Thoracic aorta (tissue), 2 donors: Measurements from ENCODE around the gene RYR1. TPM values are rescaled to one million over a fixed set of nuclear protein-coding genes. Genes with fewer than 3 reads are reported as not detected.
A peak's percentile ranks its signal among the peaks of the same experiment; 100 is the strongest.

Experiments used
- ATAC-seq: fragments of 150-250 bp; one replicate; pipeline ENCODE4 v1.8.0; 2017; ENCODE audit warnings: low read depth; ENCODE audit not compliant: insufficient number of reproducible peaks, low FRiP score
- DNase-seq: peaks from one replicate; pipeline ENCODE4 v3.0.0-alpha.2; 2020; ENCODE audit warnings: low spot score
- H3K27ac ChIP-seq, 2 donors: fragments of 200-600 bp; sonication (generic); 1 replicate in 1 of 2; 2 replicates in 1 of 2; pipeline ENCODE4 v1.5.1; 2016; ENCODE audit warnings: mild to moderate bottlenecking in 2 of 2, moderate library complexity in 2 of 2
- H3K27me3 ChIP-seq: fragments of 200-600 bp; sonication (generic); replicated peaks from 2 replicates; pipeline ENCODE4 v1.6.0; 2016; ENCODE audit warnings: mild to moderate bottlenecking; ENCODE audit not compliant: insufficient read depth
- H3K36me3 ChIP-seq: fragments of 200-600 bp; sonication (generic); one replicate; pipeline ENCODE4 v1.5.1; 2016
- H3K4me1 ChIP-seq, 2 donors: fragments of 200-600 bp; sonication (generic); 1 replicate in 1 of 2; 2 replicates in 1 of 2; pipeline versions ENCODE4 v1.5.1 to v1.6.0; 2016; ENCODE audit warnings: low read depth in 2 of 2, mild to moderate bottlenecking in 1 of 2; ENCODE audit not compliant: control insufficient read depth in 1 of 2
- H3K4me3 ChIP-seq: fragments of 200-600 bp; sonication (generic); 2 replicates; pipeline ENCODE4 v1.5.1; 2016; ENCODE audit warnings: mild to moderate bottlenecking
- H3K9me3 ChIP-seq: fragments of 200-600 bp; sonication (generic); 2 replicates; pipeline ENCODE4 v1.5.1; 2016
- CTCF ChIP-seq: fragments of 200-600 bp; sonication (generic); IDR thresholded peaks from one replicate; pipeline ENCODE4 v1.5.1; 2019; ENCODE audit warnings: antibody characterized with exemption
- total RNA-seq, 2 donors: library from RNA; depleted of rRNA; stranded (reverse); fragments of >200 nt; gene quantifications; one replicate each; pipeline versions ENCODE4 v1.1.0 to v1.2.3, GENCODE V29; 2016

Gene RYR1
- total RNA-seq, 2 donors from 2014 or later, result 3.8 to 4.3 TPM

- DNase-seq (no peak), ATAC-seq (no peak)
- no peak for TF ChIP-seq CTCF
- Histone ChIP-seq H3K4me1 (no peaks in the 10 kb centered on the region), H3K27me3 (no peaks in the 10 kb centered on the region), H3K36me3 (no peaks in the 10 kb centered on the region), H3K27ac (no peak overlapping the region), H3K9me3 (no peaks in the 10 kb centered on the region), H3K4me3 (no peak overlapping the region)
Observed at GRCh38 chr19:38505958-38506357, 72.5 kb downstream of the RYR1 start.

GRCh38 chr19:38506375-38506722 lies 72.9 kb downstream of the RYR1 start:
- no peaks in the 10 kb centered on the region for H3K27me3 ChIP-seq
- no peaks in the 10 kb centered on the region for H3K36me3 ChIP-seq
- no peaks in the 10 kb centered on the region for H3K9me3 ChIP-seq
- no peaks in the 10 kb centered on the region for H3K4me1 ChIP-seq
- no peak overlapping the region for H3K4me3 ChIP-seq
- ATAC-seq (no peak), DNase-seq (no peak)
- H3K27ac ChIP-seq, result no peak overlapping the region
- TF ChIP-seq CTCF, result no peak

- DNase-seq, result peak; percentile 23
Observed at GRCh38 chr19:38506723-38507550, 73.4 kb downstream of the RYR1 start.

GRCh38 chr19:38507551-38508127 lies 74.1 kb downstream of the RYR1 start:
- DNase-seq (no peak), ATAC-seq (no peak)
- Histone ChIP-seq H3K27me3 (no peaks in the 10 kb centered on the region), H3K27ac (no peak overlapping the region), H3K36me3 (no peaks in the 10 kb centered on the region), H3K9me3 (no peaks in the 10 kb centered on the region), H3K4me3 (no peak overlapping the region), H3K4me1 (no peaks in the 10 kb centered on the region)
- TF ChIP-seq CTCF, result no peak

More at GRCh38 chr19:38506723-38507550, 73.4 kb downstream of the RYR1 start:
- no peak overlapping the region for H3K27ac ChIP-seq
- TF ChIP-seq CTCF, result no peak
- H3K4me1 ChIP-seq, result no peaks in the 10 kb centered on the region
- no peaks in the 10 kb centered on the region for H3K36me3 ChIP-seq
- H3K4me3 ChIP-seq, result no peak overlapping the region
- H3K27me3 ChIP-seq, result no peaks in the 10 kb centered on the region
- no peak for ATAC-seq
- H3K9me3 ChIP-seq, result no peaks in the 10 kb centered on the region

GRCh38 chr19:38508507-38508906 lies 75.0 kb downstream of the RYR1 start:
- H3K27ac ChIP-seq, result no peak overlapping the region
- no peaks in the 10 kb centered on the region for H3K9me3 ChIP-seq
- no peak overlapping the region for H3K4me3 ChIP-seq
- no peaks in the 10 kb centered on the region for H3K4me1 ChIP-seq
- DNase-seq (no peak), ATAC-seq (no peak)
- H3K27me3 ChIP-seq, result no peaks in the 10 kb centered on the region
- no peaks in the 10 kb centered on the region for H3K36me3 ChIP-seq
- TF ChIP-seq CTCF, result no peak
